Anterior cingulate cortex (tissue), 58 donors: ENCODE results near the gene SHOX.
"Not testable (repeated sequence)": the region's sequence is repeated elsewhere in the genome, so short reads cannot be mapped to it uniquely, and the experiment has no call there.

ENCODE experiments used
- DNase-seq, 58 donors: peaks; one replicate each; lab custom pipeline; 2025; lab: John Stamatoyannopoulos, UW

SHOX gene

GRCh38 chrX:621705-622503 lies 8.7 kb upstream of the SHOX start:
- DNase-seq = no peak

- not testable (repeated sequence) for DNase-seq
Observed at GRCh38 chrX:622802-623201, 7.8 kb upstream of the SHOX start.

GRCh38 chrX:623268-623598 lies 7.4 kb upstream of the SHOX start:
- no peak for DNase-seq

- no peak for DNase-seq
Observed at GRCh38 chrX:623599-624315, 6.8 kb upstream of the SHOX start.

GRCh38 chrX:625137-625691 lies 5.4 kb upstream of the SHOX start:
- no peak for DNase-seq

- not testable (repeated sequence) for DNase-seq
Observed at GRCh38 chrX:626047-626446, 4.5 kb upstream of the SHOX start.

- DNase-seq = no peak
Observed at GRCh38 chrX:626745-627509, 3.7 kb upstream of the SHOX start.

- no peak for DNase-seq
Observed at GRCh38 chrX:627510-627981, 3.0 kb upstream of the SHOX start.

- DNase-seq = no peak
Observed at GRCh38 chrX:627995-628394, 2.6 kb upstream of the SHOX start.

GRCh38 chrX:629230-630006 lies 1.2 kb upstream of the SHOX start:
- DNase-seq = no peak

GRCh38 chrX:630007-630611 lies 482 bp upstream of the SHOX start:
- no peak for DNase-seq

- DNase-seq = no peak
Observed at GRCh38 chrX:631802-632365, 1.3 kb downstream of the SHOX start.

GRCh38 chrX:632366-633042 lies 1.9 kb downstream of the SHOX start:
- no peak for DNase-seq

- DNase-seq = no peak
Observed at GRCh38 chrX:633043-633984, 2.7 kb downstream of the SHOX start.

- no peak for DNase-seq
Observed at GRCh38 chrX:633985-634958, 3.7 kb downstream of the SHOX start.

GRCh38 chrX:635428-636090 lies 5.0 kb downstream of the SHOX start:
- no peak for DNase-seq
